ENCODE measurements around the gene TCERG1L.
"Not testable (repeated sequence)": the region's sequence is repeated elsewhere in the genome, so short reads cannot be mapped to it uniquely, and the experiment has no call there.

GRCh38 chr10:131152456-131152855 lies 159.1 kb downstream of the TCERG1L start:
- TF ChIP-seq, protein P1, sequence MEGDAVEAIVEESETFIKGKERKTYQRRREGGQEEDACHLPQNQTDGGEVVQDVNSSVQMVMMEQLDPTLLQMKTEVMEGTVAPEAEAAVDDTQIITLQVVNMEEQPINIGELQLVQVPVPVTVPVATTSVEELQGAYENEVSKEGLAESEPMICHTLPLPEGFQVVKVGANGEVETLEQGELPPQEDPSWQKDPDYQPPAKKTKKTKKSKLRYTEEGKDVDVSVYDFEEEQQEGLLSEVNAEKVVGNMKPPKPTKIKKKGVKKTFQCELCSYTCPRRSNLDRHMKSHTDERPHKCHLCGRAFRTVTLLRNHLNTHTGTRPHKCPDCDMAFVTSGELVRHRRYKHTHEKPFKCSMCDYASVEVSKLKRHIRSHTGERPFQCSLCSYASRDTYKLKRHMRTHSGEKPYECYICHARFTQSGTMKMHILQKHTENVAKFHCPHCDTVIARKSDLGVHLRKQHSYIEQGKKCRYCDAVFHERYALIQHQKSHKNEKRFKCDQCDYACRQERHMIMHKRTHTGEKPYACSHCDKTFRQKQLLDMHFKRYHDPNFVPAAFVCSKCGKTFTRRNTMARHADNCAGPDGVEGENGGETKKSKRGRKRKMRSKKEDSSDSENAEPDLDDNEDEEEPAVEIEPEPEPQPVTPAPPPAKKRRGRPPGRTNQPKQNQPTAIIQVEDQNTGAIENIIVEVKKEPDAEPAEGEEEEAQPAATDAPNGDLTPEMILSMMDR (IDR thresholded peaks at IDR 0.05; ENCODE audit: insufficient read depth, low read length) = not testable (repeated sequence)
- TF ChIP-seq, protein P2, sequence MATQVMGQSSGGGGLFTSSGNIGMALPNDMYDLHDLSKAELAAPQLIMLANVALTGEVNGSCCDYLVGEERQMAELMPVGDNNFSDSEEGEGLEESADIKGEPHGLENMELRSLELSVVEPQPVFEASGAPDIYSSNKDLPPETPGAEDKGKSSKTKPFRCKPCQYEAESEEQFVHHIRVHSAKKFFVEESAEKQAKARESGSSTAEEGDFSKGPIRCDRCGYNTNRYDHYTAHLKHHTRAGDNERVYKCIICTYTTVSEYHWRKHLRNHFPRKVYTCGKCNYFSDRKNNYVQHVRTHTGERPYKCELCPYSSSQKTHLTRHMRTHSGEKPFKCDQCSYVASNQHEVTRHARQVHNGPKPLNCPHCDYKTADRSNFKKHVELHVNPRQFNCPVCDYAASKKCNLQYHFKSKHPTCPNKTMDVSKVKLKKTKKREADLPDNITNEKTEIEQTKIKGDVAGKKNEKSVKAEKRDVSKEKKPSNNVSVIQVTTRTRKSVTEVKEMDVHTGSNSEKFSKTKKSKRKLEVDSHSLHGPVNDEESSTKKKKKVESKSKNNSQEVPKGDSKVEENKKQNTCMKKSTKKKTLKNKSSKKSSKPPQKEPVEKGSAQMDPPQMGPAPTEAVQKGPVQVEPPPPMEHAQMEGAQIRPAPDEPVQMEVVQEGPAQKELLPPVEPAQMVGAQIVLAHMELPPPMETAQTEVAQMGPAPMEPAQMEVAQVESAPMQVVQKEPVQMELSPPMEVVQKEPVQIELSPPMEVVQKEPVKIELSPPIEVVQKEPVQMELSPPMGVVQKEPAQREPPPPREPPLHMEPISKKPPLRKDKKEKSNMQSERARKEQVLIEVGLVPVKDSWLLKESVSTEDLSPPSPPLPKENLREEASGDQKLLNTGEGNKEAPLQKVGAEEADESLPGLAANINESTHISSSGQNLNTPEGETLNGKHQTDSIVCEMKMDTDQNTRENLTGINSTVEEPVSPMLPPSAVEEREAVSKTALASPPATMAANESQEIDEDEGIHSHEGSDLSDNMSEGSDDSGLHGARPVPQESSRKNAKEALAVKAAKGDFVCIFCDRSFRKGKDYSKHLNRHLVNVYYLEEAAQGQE (IDR thresholded peaks at IDR 0.05; ENCODE audit: insufficient replicate concordance, low read depth) = not testable (repeated sequence)
- not testable (repeated sequence) for TF ChIP-seq POLR2AphosphoS5, GABPA (IDR thresholded peaks at IDR 0.05; ENCODE audit: low read depth)
